Progenitor cell of endocrine pancreas (in vitro differentiated cells): Measurements from ENCODE around the gene CEACAM18. TPM values are rescaled to one million over a fixed set of nuclear protein-coding genes. Genes with fewer than 3 reads are reported as not detected.
A peak's percentile ranks its signal among the peaks of the same experiment; 100 is the strongest.

Experiments
- DNase-seq: peaks from one replicate; pipeline ENCODE4 v3.0.0; 2021; ENCODE audit warnings: low spot score; ENCODE audit not compliant: unreplicated experiment
- H3K27ac Mint-ChIP-seq: 2 replicates; pipeline ENCODE4 v1.8.0; 2021; ENCODE audit warnings: mild to moderate bottlenecking, moderate library complexity, mixed read lengths
- H3K27me3 Mint-ChIP-seq: 2 replicates; pipeline ENCODE4 v1.8.0; 2021; ENCODE audit warnings: mixed read lengths
- H3K36me3 Mint-ChIP-seq: 2 replicates; pipeline ENCODE4 v1.8.0; 2022; ENCODE audit warnings: mixed read lengths; ENCODE audit not compliant: insufficient read depth
- H3K4me1 Mint-ChIP-seq: 2 replicates; pipeline ENCODE4 v1.8.0; 2021; ENCODE audit warnings: low read depth, mixed read lengths
- H3K4me3 Mint-ChIP-seq: 2 replicates; pipeline ENCODE4 v1.8.0; 2021; ENCODE audit warnings: low read depth, mild to moderate bottlenecking, moderate library complexity, mixed read lengths
- H3K9me3 Mint-ChIP-seq: 2 replicates; pipeline ENCODE4 v1.8.0; 2021; ENCODE audit warnings: low read depth, mixed read lengths
- CTCF ChIP-seq: fragments of 200-600 bp; sonication (generic); IDR thresholded peaks from one replicate; pipeline ENCODE4 v1.5.0; 2021; ENCODE audit warnings: antibody characterized with exemption, mild to moderate bottlenecking; ENCODE audit not compliant: unreplicated experiment
- total RNA-seq: library from RNA; stranded (reverse); gene quantifications from 2 replicates; pipeline ENCODE4 v1.2.1, GENCODE V29; 2021

CEACAM18 gene
- total RNA-seq, 1 donor from 2014 or later, result not detected

- peaks cover 64% of the 10 kb centered on the region for H3K27me3 Mint-ChIP-seq
- no peak for TF ChIP-seq CTCF
These were observed 8.7 kb upstream of the CEACAM18 start for GRCh38 chr19:51469629-51470028.

GRCh38 chr19:51470966-51471365, 7.4 kb upstream of the CEACAM18 start:
- Mint-ChIP-seq H3K4me1 (peaks cover 1% of the 10 kb centered on the region), H3K4me3 (no peak overlapping the region), H3K27me3 (peaks cover 56% of the 10 kb centered on the region), H3K9me3 (no peaks in the 10 kb centered on the region), H3K27ac (no peak overlapping the region), H3K36me3 (no peaks in the 10 kb centered on the region)
- TF ChIP-seq CTCF, result no peak
- DNase-seq, result no peak

More at GRCh38 chr19:51469629-51470028, 8.7 kb upstream of the CEACAM18 start:
- Mint-ChIP-seq H3K9me3 (no peaks in the 10 kb centered on the region), H3K36me3 (no peaks in the 10 kb centered on the region), H3K4me1 (no peaks in the 10 kb centered on the region), H3K4me3 (no peak overlapping the region), H3K27ac (no peak overlapping the region)
- no peak for DNase-seq

- H3K4me3 Mint-ChIP-seq, result no peak overlapping the region
- H3K9me3 Mint-ChIP-seq, result no peaks in the 10 kb centered on the region
- H3K36me3 Mint-ChIP-seq, result no peaks in the 10 kb centered on the region
- DNase-seq, result no peak
- no peak for TF ChIP-seq CTCF
- peaks cover 1% of the 10 kb centered on the region for H3K4me1 Mint-ChIP-seq
- no peak overlapping the region for H3K27ac Mint-ChIP-seq
- H3K27me3 Mint-ChIP-seq, result peaks cover 51% of the 10 kb centered on the region
These were observed 6.8 kb upstream of the CEACAM18 start for GRCh38 chr19:51471527-51471926.

- H3K36me3 Mint-ChIP-seq, result no peaks in the 10 kb centered on the region
- no peak for TF ChIP-seq CTCF
- no peaks in the 10 kb centered on the region for H3K9me3 Mint-ChIP-seq
- no peak for DNase-seq
- H3K27ac Mint-ChIP-seq, result no peak overlapping the region
- H3K4me1 Mint-ChIP-seq, result peaks cover 1% of the 10 kb centered on the region
- H3K4me3 Mint-ChIP-seq, result no peak overlapping the region
- H3K27me3 Mint-ChIP-seq, result peaks cover 46% of the 10 kb centered on the region
These were observed 5.7 kb upstream of the CEACAM18 start for GRCh38 chr19:51472607-51473006.

- Mint-ChIP-seq H3K9me3 (no peaks in the 10 kb centered on the region), H3K4me1 (peaks cover 1% of the 10 kb centered on the region), H3K27ac (no peak overlapping the region), H3K36me3 (no peaks in the 10 kb centered on the region), H3K4me3 (no peak overlapping the region), H3K27me3 (peaks cover 42% of the 10 kb centered on the region)
- peak; percentile 81 for TF ChIP-seq CTCF
- peak; percentile 65 for DNase-seq
These were observed 5.2 kb upstream of the CEACAM18 start for GRCh38 chr19:51473009-51473707.
